ENCODE results near the gene SS18L1.
"Not testable (repeated sequence)": the region's sequence is repeated elsewhere in the genome, so short reads cannot be mapped to it uniquely, and the experiment has no call there.

The SS18L1 gene

GRCh38 chr20:62143081-62143956, at the start of gene SS18L1, which contains the start of gene PSMA7:
Gene SS18L1, plus strand, starts transcription at chr20:62143769. Its CDS starts 52 bp downstream, at chr20:62143821.
Gene PSMA7, minus strand, starts transcription at chr20:62143394. Its CDS starts 91 bp downstream, at chr20:62143303.
- peak; percentile 58 to 82 (median 76) for DNase-seq (ENCODE audit: low read depth in 3 of 3)

GRCh38 chr20:62096421-62097380, 46.9 kb upstream of the SS18L1 start:
- DNase-seq (ENCODE audit: low read depth in 3 of 3), result no peak

- no peak for DNase-seq (ENCODE audit: low read depth in 3 of 3)
Observed at GRCh38 chr20:62097881-62098407, 45.6 kb upstream of the SS18L1 start.

- no peak for DNase-seq (ENCODE audit: low read depth in 3 of 3)
Observed at GRCh38 chr20:62101078-62101477, 42.5 kb upstream of the SS18L1 start.

GRCh38 chr20:62103508-62104233, 39.9 kb upstream of the SS18L1 start:
- DNase-seq (ENCODE audit: low read depth in 3 of 3), result no peak

- DNase-seq (ENCODE audit: low read depth in 3 of 3), result no peak
Observed at GRCh38 chr20:62104234-62104789, 39.3 kb upstream of the SS18L1 start.

GRCh38 chr20:62104791-62105345, 38.7 kb upstream of the SS18L1 start:
- no peak for DNase-seq (ENCODE audit: low read depth in 3 of 3)

- DNase-seq (ENCODE audit: low read depth in 3 of 3), result no peak
Observed at GRCh38 chr20:62105592-62105991, 38.0 kb upstream of the SS18L1 start.

- no peak for DNase-seq (ENCODE audit: low read depth in 3 of 3)
Observed at GRCh38 chr20:62111148-62111547, 32.4 kb upstream of the SS18L1 start.

- DNase-seq (ENCODE audit: low read depth in 3 of 3), result no peak
Observed at GRCh38 chr20:62112368-62112767, 31.2 kb upstream of the SS18L1 start.

- DNase-seq (ENCODE audit: low read depth in 3 of 3), result no peak
Observed at GRCh38 chr20:62114894-62115293, 28.7 kb upstream of the SS18L1 start.

GRCh38 chr20:62115800-62116407, 27.7 kb upstream of the SS18L1 start:
- DNase-seq (ENCODE audit: low read depth in 3 of 3), result not testable (repeated sequence)

GRCh38 chr20:62116558-62117361, 26.8 kb upstream of the SS18L1 start:
- DNase-seq (ENCODE audit: low read depth in 3 of 3), result no peak

- no peak for DNase-seq (ENCODE audit: low read depth in 3 of 3)
Observed at GRCh38 chr20:62117362-62117646, 26.3 kb upstream of the SS18L1 start.

GRCh38 chr20:62117658-62118057, 25.9 kb upstream of the SS18L1 start:
- peak in 1 of 3 experiments; percentile 38 for DNase-seq (ENCODE audit: low read depth in 3 of 3)

- no peak for DNase-seq (ENCODE audit: low read depth in 3 of 3)
Observed at GRCh38 chr20:62118113-62119043, 25.2 kb upstream of the SS18L1 start.

- no peak for DNase-seq (ENCODE audit: low read depth in 3 of 3)
Observed at GRCh38 chr20:62119115-62119514, 24.5 kb upstream of the SS18L1 start.

GRCh38 chr20:62119591-62120364, 23.8 kb upstream of the SS18L1 start:
- DNase-seq (ENCODE audit: low read depth in 3 of 3), result no peak
